NT2/D1 (cell line): Measurements from ENCODE around the gene OR2S2.
"Not testable (repeated sequence)": the region's sequence is repeated elsewhere in the genome, so short reads cannot be mapped to it uniquely, and the experiment has no call there.

ENCODE experiments used
- DNase-seq: peaks from one replicate; pipeline ENCODE4 v3.0.0-alpha.2; 2011; ENCODE audit warnings: low read depth, low spot score
- H3K27me3 ChIP-seq: 2 replicates; pipeline ENCODE4 v1.6.0; 2011; ENCODE audit warnings: mild to moderate bottlenecking; ENCODE audit not compliant: insufficient read length, insufficient read depth
- H3K36me3 ChIP-seq: 2 replicates; pipeline ENCODE4 v1.6.1; 2011; ENCODE audit warnings: mild to moderate bottlenecking, low read length, mixed read lengths; ENCODE audit not compliant: insufficient read depth, insufficient read length
- H3K4me1 ChIP-seq: 2 replicates; pipeline ENCODE4 v1.5.1; 2011; ENCODE audit not compliant: insufficient read depth, insufficient read length
- H3K4me3 ChIP-seq: 2 replicates; pipeline ENCODE4 v1.5.1; 2011; ENCODE audit warnings: low read depth; ENCODE audit not compliant: insufficient read length
- H3K9ac ChIP-seq: 2 replicates; pipeline ENCODE4 v1.6.0; 2011; ENCODE audit warnings: low read depth; ENCODE audit not compliant: insufficient read length
- H3K9me3 ChIP-seq: 2 replicates; pipeline ENCODE4 v1.5.1; 2011; ENCODE audit warnings: mild to moderate bottlenecking, low read length; ENCODE audit not compliant: insufficient read depth
- SUZ12 ChIP-seq: IDR thresholded peaks from 2 replicates; pipeline ENCODE4 v1.6.1; 2011; ENCODE audit not compliant: insufficient read length, insufficient read depth; ENCODE audit errors: extremely low read depth
- YY1 ChIP-seq: IDR thresholded peaks from 2 replicates; pipeline ENCODE4 v1.6.1; 2011; ENCODE audit not compliant: insufficient read length, insufficient read depth
- ZNF274 ChIP-seq: IDR thresholded peaks from 2 replicates; pipeline ENCODE4 v1.6.1; 2011; ENCODE audit warnings: mild to moderate bottlenecking, low read depth, low read length

OR2S2 gene

GRCh38 chr9:35958104-35958837 lies at the start of gene OR2S2:
OR2S2 (minus strand) TSS chr9:35958154; CDS start chr9:35958098, 56 bp downstream.
- H3K4me3 ChIP-seq: no peak within 1 kb of the TSS
- H3K9me3 ChIP-seq: no peaks in the 10 kb centered on the region
- no peak for TF ChIP-seq ZNF274
- TF ChIP-seq YY1: no peak
- TF ChIP-seq SUZ12: no peak
- H3K27me3 ChIP-seq: peaks cover 4% of the 10 kb centered on the region
- DNase-seq: no peak
- no peaks in the 10 kb centered on the region for H3K36me3 ChIP-seq
- no peaks in the 10 kb centered on the region for H3K4me1 ChIP-seq
- no peak within 1 kb of the TSS for H3K9ac ChIP-seq

GRCh38 chr9:36007316-36007708 lies 49.4 kb upstream of the OR2S2 start:
- no peak overlapping the region for H3K9ac ChIP-seq
- H3K27me3 ChIP-seq: no peaks in the 10 kb centered on the region
- no peak for TF ChIP-seq YY1
- no peak for TF ChIP-seq SUZ12
- TF ChIP-seq ZNF274: no peak
- no peak for DNase-seq
- H3K9me3 ChIP-seq: peaks cover 13% of the 10 kb centered on the region; the same call in 1 of the 2 replicates
- no peak overlapping the region for H3K4me3 ChIP-seq
- H3K4me1 ChIP-seq: no peaks in the 10 kb centered on the region
- no peaks in the 10 kb centered on the region for H3K36me3 ChIP-seq

GRCh38 chr9:36006549-36007315 lies 48.8 kb upstream of the OR2S2 start:
- H3K27me3 ChIP-seq: no peaks in the 10 kb centered on the region

GRCh38 chr9:36005891-36006290 lies 47.9 kb upstream of the OR2S2 start:
- no peak for DNase-seq
- Histone ChIP-seq H3K4me1 (no peaks in the 10 kb centered on the region), H3K36me3 (no peaks in the 10 kb centered on the region), H3K9me3 (peaks cover 13% of the 10 kb centered on the region; the same call in 1 of the 2 replicates), H3K9ac (no peak overlapping the region), H3K4me3 (no peak overlapping the region), H3K27me3 (no peaks in the 10 kb centered on the region)
- TF ChIP-seq SUZ12: no peak
- TF ChIP-seq ZNF274: no peak
- TF ChIP-seq YY1: no peak

More at GRCh38 chr9:36006549-36007315, 48.8 kb upstream of the OR2S2 start:
- Histone ChIP-seq H3K9me3 (peaks cover 13% of the 10 kb centered on the region; the same call in 1 of the 2 replicates), H3K4me3 (no peak overlapping the region), H3K9ac (no peak overlapping the region), H3K4me1 (no peaks in the 10 kb centered on the region), H3K36me3 (no peaks in the 10 kb centered on the region)
- no peak for DNase-seq
- TF ChIP-seq YY1 (no peak), ZNF274 (no peak), SUZ12 (no peak)

DNA sequence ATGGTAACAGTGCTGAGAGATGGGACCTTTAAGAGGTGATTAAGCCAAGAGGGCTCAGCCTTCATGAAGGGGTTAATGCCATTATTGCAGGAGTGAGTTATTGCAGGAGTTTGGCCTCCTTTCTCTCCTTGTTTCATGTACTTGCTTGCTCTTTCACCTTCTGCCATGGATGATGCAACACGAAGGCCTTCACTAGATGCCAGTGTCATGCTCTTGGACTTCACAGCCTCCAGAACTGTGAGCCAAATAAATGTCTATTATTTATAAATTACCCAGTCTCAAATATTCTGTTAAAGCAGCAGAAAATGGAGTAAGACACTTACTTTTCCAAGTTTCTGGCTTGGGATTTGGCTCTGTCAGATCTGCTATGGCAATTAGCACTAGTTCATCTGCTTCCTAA lies 40.4 kb upstream of the OR2S2 start:
- Histone ChIP-seq H3K9ac (no peak overlapping the region), H3K4me1 (peaks cover 4% of the 10 kb centered on the region), H3K4me3 (no peak overlapping the region), H3K27me3 (no peaks in the 10 kb centered on the region), H3K36me3 (no peaks in the 10 kb centered on the region), H3K9me3 (peaks cover 11% of the 10 kb centered on the region)
- no peak for DNase-seq
- TF ChIP-seq YY1 (no peak), SUZ12 (no peak), ZNF274 (no peak)

DNA sequence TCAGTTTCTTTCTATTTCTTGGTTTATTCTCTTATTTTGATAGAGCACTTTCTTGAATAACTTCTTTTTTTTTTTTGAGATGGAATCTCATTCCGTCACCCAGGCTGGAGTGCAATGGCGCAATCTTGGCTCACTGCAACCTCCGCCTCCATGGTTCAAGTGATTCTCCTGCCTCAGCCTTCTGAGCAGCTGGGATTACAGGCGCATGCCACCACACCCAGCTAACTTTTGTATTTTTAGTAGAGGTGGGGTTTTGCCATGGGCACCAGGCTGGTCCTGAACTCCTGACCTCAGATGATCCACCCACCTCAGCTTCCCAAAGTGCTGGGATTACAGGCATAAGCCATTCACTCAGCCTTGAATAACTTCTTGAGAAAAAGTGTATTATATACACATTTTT lies 39.1 kb upstream of the OR2S2 start:
- not testable (repeated sequence) for H3K4me1 ChIP-seq, H3K4me3 ChIP-seq, DNase-seq, H3K27me3 ChIP-seq, H3K9ac ChIP-seq, H3K36me3 ChIP-seq
- peaks cover 11% of the 10 kb centered on the region for H3K9me3 ChIP-seq

GRCh38 chr9:35996358-35996970 lies 38.5 kb upstream of the OR2S2 start:
- H3K9ac ChIP-seq: no peak overlapping the region
- TF ChIP-seq SUZ12: no peak
- TF ChIP-seq YY1: no peak
- TF ChIP-seq ZNF274: no peak
- no peak overlapping the region for H3K4me3 ChIP-seq
- peaks cover 11% of the 10 kb centered on the region for H3K9me3 ChIP-seq
- DNase-seq: peak; percentile 47
- peaks cover 4% of the 10 kb centered on the region for H3K4me1 ChIP-seq
- H3K27me3 ChIP-seq: no peaks in the 10 kb centered on the region
- no peaks in the 10 kb centered on the region for H3K36me3 ChIP-seq
